Skeletal muscle tissue (tissue), 4 donors: ENCODE measurements around the gene SLC2A2. TPM values are rescaled to one million over a fixed set of nuclear protein-coding genes. Genes with fewer than 3 reads are reported as not detected.

Experiments used
- H3K27ac ChIP-seq: one replicate; pipeline ENCODE4 v1.7.0; 2013; ENCODE audit warnings: mild to moderate bottlenecking, low read depth, low read length, inconsistent platforms
- H3K27me3 ChIP-seq, 3 donors: one replicate each; pipeline ENCODE4 v1.7.0; 2013; ENCODE audit warnings: low read length in 3 of 3; ENCODE audit not compliant: control insufficient read depth in 3 of 3, insufficient read depth in 3 of 3
- H3K36me3 ChIP-seq, 3 donors: one replicate each; pipeline ENCODE4 v1.7.0; 2013; ENCODE audit warnings: low read length in 3 of 3; ENCODE audit not compliant: control insufficient read depth in 3 of 3, insufficient read depth in 3 of 3
- H3K4me1 ChIP-seq, 3 donors: one replicate each; pipeline ENCODE4 v1.7.0; 2013; ENCODE audit warnings: low read length in 3 of 3, mild to moderate bottlenecking in 3 of 3; ENCODE audit not compliant: control insufficient read depth in 3 of 3, insufficient read depth in 3 of 3
- H3K4me3 ChIP-seq, 3 donors: one replicate each; pipeline ENCODE4 v1.7.0; 2013; ENCODE audit warnings: low read length in 3 of 3
- H3K9ac ChIP-seq, 3 donors: one replicate each; pipeline ENCODE4 v1.7.0; 2013; ENCODE audit warnings: low read length in 3 of 3, mild to moderate bottlenecking in 3 of 3, moderate library complexity in 2 of 3, low read depth in 1 of 3
- H3K9me3 ChIP-seq, 3 donors: one replicate each; pipeline ENCODE4 v1.7.0; 2013; ENCODE audit warnings: low read length in 3 of 3; ENCODE audit not compliant: control insufficient read depth in 3 of 3
- total RNA-seq: library from RNA; depleted of rRNA; stranded (reverse); fragments of >200 nt; gene quantifications from one replicate; pipeline ENCODE4 v1.2.3, GENCODE V29; 2014
- donor health status: Osteomylitis.

Gene SLC2A2
- total RNA-seq, 1 donor from 2014 or later: not detected

DNA sequence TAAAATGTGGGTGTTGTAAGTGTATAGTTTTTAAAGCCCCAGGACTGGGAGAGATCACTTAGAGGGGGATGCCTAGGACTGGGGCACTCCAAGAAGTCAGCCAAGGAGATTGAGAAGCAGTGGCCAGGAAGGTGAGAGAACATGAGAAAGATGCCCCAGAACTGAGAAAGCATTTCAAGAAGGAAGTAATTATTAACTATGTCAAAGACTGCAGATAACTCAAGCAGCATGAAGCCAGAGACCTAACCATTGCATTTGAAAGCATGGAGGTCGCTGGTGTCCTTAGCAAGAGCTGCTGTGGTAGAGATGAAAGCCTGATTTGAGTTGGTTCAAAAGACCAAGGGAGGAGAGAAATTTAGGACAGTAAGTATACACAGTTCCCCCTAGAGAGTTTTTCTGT lies 30.6 kb upstream of the SLC2A2 start:
- no peak overlapping the region for H3K9ac ChIP-seq
- no peaks in the 10 kb centered on the region for H3K9me3 ChIP-seq
- no peak overlapping the region for H3K27ac ChIP-seq
- H3K4me3 ChIP-seq: no peak overlapping the region
- H3K4me1 ChIP-seq: no peaks in the 10 kb centered on the region
- no peaks in the 10 kb centered on the region for H3K36me3 ChIP-seq
- no peaks in the 10 kb centered on the region for H3K27me3 ChIP-seq

DNA sequence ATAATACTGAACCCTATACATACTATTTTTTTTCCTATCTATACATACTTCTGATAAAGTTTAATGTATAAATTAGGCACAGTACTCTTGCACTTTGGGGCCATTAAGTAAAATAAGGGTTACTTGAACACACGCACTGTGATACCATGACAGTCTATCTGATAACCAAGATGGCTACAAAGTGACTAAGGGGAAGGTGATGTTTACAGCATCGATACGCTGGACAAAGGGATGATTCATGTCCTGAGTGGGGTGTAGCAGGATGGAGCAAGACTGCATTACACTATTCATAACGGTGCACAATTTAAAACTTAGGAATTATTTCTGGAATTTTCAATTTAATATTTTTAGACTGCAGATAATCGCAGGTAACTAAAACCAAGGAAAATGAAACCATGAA lies 30.0 kb upstream of the SLC2A2 start:
- no peaks in the 10 kb centered on the region for H3K27me3 ChIP-seq
- H3K36me3 ChIP-seq: no peaks in the 10 kb centered on the region
- H3K9me3 ChIP-seq: no peaks in the 10 kb centered on the region
- no peak overlapping the region for H3K4me3 ChIP-seq
- no peak overlapping the region for H3K9ac ChIP-seq
- H3K27ac ChIP-seq: no peak overlapping the region
- H3K4me1 ChIP-seq: no peaks in the 10 kb centered on the region

DNA sequence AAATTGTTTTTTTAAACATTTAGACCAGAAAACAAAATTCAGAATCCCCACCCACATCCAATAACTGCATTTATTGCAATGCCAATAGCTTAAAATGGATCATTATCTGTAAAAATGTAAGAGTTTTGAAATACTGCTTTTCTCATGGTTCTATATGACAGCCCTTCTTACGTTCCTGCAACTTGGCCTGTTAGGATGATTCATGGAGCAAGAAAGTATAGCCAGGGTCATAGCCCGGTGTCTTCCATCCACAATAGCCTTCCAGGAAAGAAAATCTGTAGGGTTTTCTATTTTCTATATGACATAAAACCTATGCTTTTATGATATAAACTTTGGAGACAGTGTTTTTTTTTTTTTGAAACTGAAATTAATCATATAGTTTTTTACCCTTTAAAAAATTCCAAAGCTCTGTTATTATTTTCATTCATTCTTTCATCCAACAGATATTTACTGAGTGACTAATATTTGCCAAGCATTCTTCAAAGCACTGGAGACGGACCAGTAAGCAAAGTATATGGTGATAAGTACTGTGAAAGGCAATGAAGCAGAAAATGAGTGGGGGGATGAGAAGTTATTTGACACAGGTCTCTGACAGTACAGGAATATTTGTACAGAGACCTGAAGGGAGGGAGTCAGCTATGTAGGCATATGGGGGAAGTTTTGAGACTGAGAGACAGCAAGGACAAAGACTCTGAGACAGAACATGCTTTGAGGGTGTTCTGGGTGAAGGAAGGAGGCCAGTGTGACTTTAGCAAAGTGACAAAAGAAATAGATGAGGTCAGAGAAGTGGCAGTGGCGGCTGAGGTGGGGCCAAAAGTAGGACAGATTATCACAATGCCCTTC lies 29.0 kb upstream of the SLC2A2 start:
- no peak overlapping the region for H3K9ac ChIP-seq
- no peaks in the 10 kb centered on the region for H3K9me3 ChIP-seq
- H3K4me3 ChIP-seq: no peak overlapping the region
- no peak overlapping the region for H3K27ac ChIP-seq
- no peaks in the 10 kb centered on the region for H3K36me3 ChIP-seq
- no peaks in the 10 kb centered on the region for H3K27me3 ChIP-seq
- no peaks in the 10 kb centered on the region for H3K4me1 ChIP-seq

DNA sequence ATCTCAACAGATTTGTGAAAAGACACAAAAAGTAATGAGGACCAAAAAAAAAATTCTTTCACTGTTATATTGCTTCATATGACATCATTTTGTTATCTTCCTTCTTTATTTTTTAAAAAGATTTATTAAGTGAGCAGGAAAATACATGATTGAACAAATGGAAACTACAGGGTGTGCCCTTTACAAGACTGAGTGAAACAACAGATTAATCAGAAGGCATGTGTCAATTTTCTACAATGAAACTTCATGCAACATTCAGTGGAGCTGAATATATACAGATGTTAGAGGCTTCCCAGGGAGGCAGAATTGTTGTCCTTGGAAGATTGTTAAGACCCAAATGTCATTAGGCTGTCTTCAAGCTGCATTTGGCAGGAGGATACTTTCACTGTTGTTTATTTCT lies 28.4 kb upstream of the SLC2A2 start:
- H3K9ac ChIP-seq: no peak overlapping the region
- H3K27ac ChIP-seq: no peak overlapping the region
- H3K4me3 ChIP-seq: no peak overlapping the region

DNA sequence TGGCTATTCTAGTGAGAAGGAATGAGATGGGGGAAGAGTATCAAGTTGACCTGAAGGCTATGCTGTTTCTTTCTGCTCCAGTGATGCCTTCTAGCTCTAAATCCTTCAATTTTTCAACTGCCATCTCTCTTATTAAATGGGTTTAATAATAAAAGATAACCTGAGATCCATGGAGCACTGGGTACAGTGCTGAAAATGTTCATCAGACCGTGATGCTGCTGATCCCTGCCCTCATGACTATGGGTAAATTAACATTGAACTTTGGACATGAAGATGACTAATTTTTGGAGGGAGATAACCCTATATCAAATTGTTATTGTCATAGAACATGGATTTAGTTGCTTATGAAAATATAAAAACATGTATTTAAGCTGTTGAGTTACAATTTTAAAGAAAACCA lies 27.7 kb upstream of the SLC2A2 start:
- no peak overlapping the region for H3K27ac ChIP-seq
- H3K4me1 ChIP-seq: no peaks in the 10 kb centered on the region
- H3K9me3 ChIP-seq: no peaks in the 10 kb centered on the region
- H3K36me3 ChIP-seq: no peaks in the 10 kb centered on the region
- no peak overlapping the region for H3K9ac ChIP-seq
- no peak overlapping the region for H3K4me3 ChIP-seq
- H3K27me3 ChIP-seq: no peaks in the 10 kb centered on the region

More for the DNA sequence above, 28.4 kb upstream of the SLC2A2 start:
- H3K27me3 ChIP-seq: no peaks in the 10 kb centered on the region
- no peaks in the 10 kb centered on the region for H3K36me3 ChIP-seq
- no peaks in the 10 kb centered on the region for H3K9me3 ChIP-seq
- no peaks in the 10 kb centered on the region for H3K4me1 ChIP-seq

DNA sequence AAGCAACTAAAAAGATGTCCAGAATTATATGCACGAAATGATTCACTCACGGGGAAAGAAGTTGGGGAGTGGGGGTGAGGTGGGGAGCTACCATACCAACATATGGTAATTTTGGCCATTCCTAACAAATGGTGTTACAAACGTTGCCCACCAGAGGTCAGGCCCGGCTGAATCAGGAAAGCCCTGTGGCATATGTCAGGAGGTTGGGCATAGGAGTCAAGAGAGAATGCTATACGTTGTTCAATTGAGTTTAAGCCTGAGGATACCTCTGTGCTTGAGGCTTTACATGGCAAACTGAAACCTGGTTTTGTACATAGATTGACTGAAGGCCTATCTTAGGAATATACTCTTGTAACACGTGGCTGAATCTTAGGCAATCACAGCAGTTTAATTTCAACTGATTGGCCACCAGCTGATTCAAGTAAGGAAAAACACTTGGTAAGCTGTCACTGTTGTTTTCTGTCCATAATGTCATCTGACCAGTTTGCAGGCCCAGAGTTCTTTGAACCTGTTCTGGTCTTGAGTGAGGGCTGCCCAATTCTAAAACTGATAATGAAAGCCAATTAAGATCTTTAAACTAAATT lies 23.4 kb upstream of the SLC2A2 start:
- H3K36me3 ChIP-seq: no peaks in the 10 kb centered on the region
- no peak overlapping the region for H3K9ac ChIP-seq
- no peak overlapping the region for H3K27ac ChIP-seq
- no peaks in the 10 kb centered on the region for H3K27me3 ChIP-seq
- no peak overlapping the region for H3K4me3 ChIP-seq
- H3K9me3 ChIP-seq: no peaks in the 10 kb centered on the region
- no peaks in the 10 kb centered on the region for H3K4me1 ChIP-seq

DNA sequence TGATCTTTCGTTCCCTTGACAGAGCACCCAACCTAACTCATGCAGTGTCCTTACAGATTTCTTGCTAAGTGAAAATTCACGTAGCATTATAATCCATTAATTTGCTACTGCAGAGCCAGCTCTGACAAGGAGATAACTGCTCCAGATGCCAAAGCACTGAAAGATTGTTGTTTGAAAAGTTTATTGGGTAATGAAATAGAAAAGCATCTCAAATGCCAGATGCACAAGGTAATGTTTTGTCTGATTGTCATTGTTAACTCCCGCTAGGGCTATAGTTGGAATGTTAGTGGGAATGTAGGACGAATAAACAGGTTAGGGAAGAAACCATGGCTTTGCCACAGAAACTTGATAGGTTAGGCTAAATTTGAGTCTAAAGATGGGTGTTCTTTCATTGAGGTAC lies 20.2 kb upstream of the SLC2A2 start:
- Histone ChIP-seq H3K27me3 (peaks cover 0 to 2% (median 0%) of the 10 kb centered on the region in 3 donors), H3K4me3 (no peak overlapping the region), H3K9me3 (no peaks in the 10 kb centered on the region), H3K9ac (no peak overlapping the region), H3K36me3 (no peaks in the 10 kb centered on the region), H3K4me1 (no peaks in the 10 kb centered on the region), H3K27ac (no peak overlapping the region)

DNA sequence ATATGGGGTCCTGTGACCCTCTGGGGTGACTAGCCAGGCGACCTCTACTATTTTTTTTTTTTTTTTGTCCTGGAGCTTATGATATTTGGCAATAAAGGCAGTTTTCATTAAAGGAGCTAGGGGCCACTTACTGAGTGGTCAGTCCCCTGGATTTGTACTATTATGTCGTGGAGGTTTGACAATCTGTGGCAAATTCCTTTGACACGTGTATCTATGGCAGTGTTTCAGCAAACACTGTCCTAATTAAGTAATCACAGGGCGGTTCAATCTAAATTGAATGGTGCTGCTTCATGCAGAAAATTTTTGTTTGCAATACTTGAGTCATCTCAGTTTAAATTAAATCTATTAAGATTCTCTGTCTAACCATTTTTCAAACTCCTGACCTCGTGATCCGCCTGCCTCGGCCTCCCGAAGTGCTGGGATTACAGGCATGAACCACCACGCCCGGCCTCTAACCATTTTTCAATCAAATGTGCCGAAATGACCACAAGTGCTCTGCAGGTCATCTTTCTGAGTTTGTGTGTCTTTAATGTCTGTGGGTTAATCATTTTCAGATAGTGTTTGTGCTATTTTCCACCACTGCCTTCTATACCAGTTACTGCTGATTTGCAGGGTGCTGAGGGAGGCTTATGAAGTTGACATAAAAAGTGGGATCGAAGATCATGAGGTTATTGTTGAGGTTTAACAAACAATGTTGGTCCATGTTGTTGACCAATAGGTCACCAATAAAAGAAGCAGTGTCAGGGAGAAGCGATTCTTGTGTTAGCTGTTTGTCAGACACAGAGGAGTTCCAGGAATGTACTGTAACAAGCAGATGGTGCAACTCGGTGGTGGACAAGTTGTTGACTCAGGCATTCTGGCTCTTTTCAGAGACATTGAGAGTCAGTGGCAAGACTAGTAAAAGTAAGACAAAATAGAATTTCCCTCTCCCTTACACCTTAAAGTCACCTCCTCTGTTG lies 18.6 kb upstream of the SLC2A2 start:
- no peaks in the 10 kb centered on the region for H3K9me3 ChIP-seq
- H3K27ac ChIP-seq: no peak overlapping the region
- H3K27me3 ChIP-seq: peaks cover 0 to 2% (median 0%) of the 10 kb centered on the region in 3 donors
- no peak overlapping the region for H3K9ac ChIP-seq
- H3K4me3 ChIP-seq: no peak overlapping the region
- H3K36me3 ChIP-seq: no peaks in the 10 kb centered on the region
- H3K4me1 ChIP-seq: no peaks in the 10 kb centered on the region

DNA sequence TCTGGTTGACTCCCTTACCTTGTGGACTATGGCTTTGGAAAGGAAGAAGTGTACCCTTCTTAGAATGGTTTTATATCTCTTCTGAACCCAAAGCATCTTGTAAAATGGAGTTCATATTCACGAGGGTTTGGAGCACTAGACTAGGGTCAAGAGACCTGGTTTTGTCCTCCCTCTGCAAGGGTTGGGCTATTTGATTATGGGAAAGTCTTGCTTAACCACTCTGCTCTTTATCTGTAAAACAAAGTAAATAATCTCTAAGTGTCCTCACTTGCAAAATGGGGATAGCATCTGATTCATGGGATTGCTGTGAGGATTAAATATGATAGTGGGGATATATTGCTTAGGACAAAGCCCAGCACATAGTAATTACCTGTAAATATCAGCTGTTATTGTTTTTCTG lies 17.9 kb upstream of the SLC2A2 start:
- H3K27ac ChIP-seq: no peak overlapping the region
- no peak overlapping the region for H3K9ac ChIP-seq
- H3K36me3 ChIP-seq: no peaks in the 10 kb centered on the region
- H3K4me3 ChIP-seq: no peak overlapping the region
- no peaks in the 10 kb centered on the region for H3K4me1 ChIP-seq
- no peaks in the 10 kb centered on the region for H3K9me3 ChIP-seq
- peaks cover 0 to 2% (median 0%) of the 10 kb centered on the region in 3 donors for H3K27me3 ChIP-seq
